Right ventricle myocardium inferior (tissue), 1 donor: ENCODE results near the gene TMEM178B. TPM values are rescaled to one million over a fixed set of nuclear protein-coding genes. Genes with fewer than 3 reads are reported as not detected.

Source experiments
- ATAC-seq: fragments of 200-7000 bp; cut with Tn5 transposase; one replicate; pipeline ENCODE4 v1.9.1; 2020; ENCODE audit warnings: mild to moderate bottlenecking, moderate library complexity
- DNase-seq: peaks from one replicate; pipeline ENCODE4 v3.0.0; 2021; ENCODE audit errors: missing footprints
- intact Hi-C: fragments of 100-400 bp; cut with DNase I; formaldehyde crosslinking; loops from one replicate; pipeline ENCODE4 v1.11.0; 2022
- total RNA-seq: library from RNA; stranded (reverse); fragmentation: NEBNext Ultra II Directional; extraction: Animal tissue kit (Norgen Biotek cat#: 25700); gene quantifications from one replicate; pipeline ENCODE4 v1.2.1, GENCODE V29; 2021
- donor health status: DM: no; HTN: yes; CAD: no; lungs with severe emphysema.

The TMEM178B gene
- total RNA-seq, 1 donor from 2014 or later = 31.7 TPM

- intact Hi-C loops = no loop called here
- ATAC-seq = no peak
- no peak for DNase-seq
Measured at GRCh38 chr7:141486959-141487358, 413.1 kb downstream of the TMEM178B start.

- DNase-seq (no peak), ATAC-seq (no peak)
- intact Hi-C loops = no loop called here
Measured at GRCh38 chr7:141490474-141490873, 416.6 kb downstream of the TMEM178B start.

- DNase-seq (no peak), ATAC-seq (no peak)
- intact Hi-C loops = no loop called here
Measured at GRCh38 chr7:141495057-141495456, 421.2 kb downstream of the TMEM178B start.

GRCh38 chr7:141497391-141497790 is 423.5 kb downstream of the TMEM178B start:
- no peak for DNase-seq
- intact Hi-C loops = no loop called here
- no peak for ATAC-seq

GRCh38 chr7:141500608-141501007 is 426.7 kb downstream of the TMEM178B start:
- ATAC-seq = no peak
- intact Hi-C loops = no loop called here
- no peak for DNase-seq

GRCh38 chr7:141501451-141501850 is 427.6 kb downstream of the TMEM178B start:
- intact Hi-C loops = no loop called here
- DNase-seq (no peak), ATAC-seq (no peak)

GRCh38 chr7:141511316-141511675 is 437.4 kb downstream of the TMEM178B start:
- ATAC-seq (no peak), DNase-seq (no peak)
- intact Hi-C loops = no loop called here

GRCh38 chr7:141511676-141512396 is 438.0 kb downstream of the TMEM178B start:
- DNase-seq = no peak
- ATAC-seq = peak; percentile 44
- intact Hi-C loops = no loop called here

- DNase-seq = no peak
- intact Hi-C loops = no loop called here
- no peak for ATAC-seq
Measured at GRCh38 chr7:141512597-141512996, 438.7 kb downstream of the TMEM178B start.

GRCh38 chr7:141513720-141514119 is 439.9 kb downstream of the TMEM178B start:
- DNase-seq (no peak), ATAC-seq (no peak)
- intact Hi-C loops = no loop called here

- intact Hi-C loops = no loop called here
- DNase-seq = no peak
- ATAC-seq = no peak
Measured at GRCh38 chr7:141515941-141516340, 442.1 kb downstream of the TMEM178B start.

- intact Hi-C loops = no loop called here
- ATAC-seq (no peak), DNase-seq (no peak)
Measured at GRCh38 chr7:141519623-141520022, 445.8 kb downstream of the TMEM178B start.

GRCh38 chr7:141522657-141523342 is 448.9 kb downstream of the TMEM178B start:
- intact Hi-C loops = no loop called here
- ATAC-seq (no peak), DNase-seq (no peak)

- DNase-seq = no peak
- ATAC-seq = no peak
- intact Hi-C loops = no loop called here
Measured at GRCh38 chr7:141525973-141526514, 452.2 kb downstream of the TMEM178B start.

- intact Hi-C loops = no loop called here
- DNase-seq (no peak), ATAC-seq (no peak)
Measured at GRCh38 chr7:141527076-141527475, 453.2 kb downstream of the TMEM178B start.

GRCh38 chr7:141528399-141528798 is 454.5 kb downstream of the TMEM178B start:
- intact Hi-C loops = no loop called here
- ATAC-seq = no peak
- DNase-seq = no peak

Other genes starting within 250 kb of the TMEM178B start
- 16.8 TPM for gene BRAF, start 149.1 kb upstream of the TMEM178B start, total RNA-seq
- gene MRPS33, start 59.1 kb upstream of the TMEM178B start, total RNA-seq = 122 TPM